Spleen (tissue), 7 donors: Measurements from ENCODE around the gene FA2H.

Source experiments
- POLR2AphosphoS5 ChIP-seq, 3 donors: sonication (generic); formaldehyde crosslinking; IDR thresholded peaks; one replicate each; pipeline ENCODE4 v1.5.1; 2017; ENCODE audit warnings: antibody characterized with exemption in 3 of 3
- TF ChIP-seq, protein P1 (sequence below), 11 experiments: fragments of 200-600 bp in 7 of 11; fragments of 450-650 bp in 4 of 11; sonication (generic) in 4 of 11; IDR thresholded peaks in 8 of 11; conservative IDR thresholded peaks in 3 of 11; 1 replicate in 7 of 11; 2 replicates in 4 of 11; pipeline versions ENCODE4 v1.4.0 to v1.8.0; 2016 to 2021; ENCODE audit warnings: antibody characterized with exemption in 11 of 11, inconsistent platforms in 4 of 11, mild to moderate bottlenecking in 1 of 11
- donor health status: DM: no; HTN: no; CAD: no; lungs with moderate emphysema.
- donor health status: DM: no; HTN: no; CAD: no.
- donor health status: DM: no; HTN: no; CAD: no.

DNA sequence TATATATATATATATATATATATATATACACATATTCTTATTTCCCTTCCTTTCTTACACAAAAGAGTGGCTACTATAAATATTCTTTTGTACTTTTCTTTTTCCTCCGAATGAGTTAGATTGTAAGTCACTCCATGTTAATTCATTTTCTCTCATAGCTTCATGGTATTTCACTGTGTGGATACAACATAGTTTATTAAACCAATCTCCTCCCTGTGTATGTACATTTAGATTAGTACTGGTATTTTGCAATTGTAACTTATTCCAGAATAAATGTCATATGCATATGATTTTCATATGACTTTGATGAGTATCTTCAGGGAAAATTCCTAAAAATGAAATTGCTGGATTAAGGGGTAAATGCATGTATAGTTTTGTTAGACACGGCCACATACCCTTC lies 20.0 kb upstream of the FA2H start:
- TF ChIP-seq, protein P1, sequence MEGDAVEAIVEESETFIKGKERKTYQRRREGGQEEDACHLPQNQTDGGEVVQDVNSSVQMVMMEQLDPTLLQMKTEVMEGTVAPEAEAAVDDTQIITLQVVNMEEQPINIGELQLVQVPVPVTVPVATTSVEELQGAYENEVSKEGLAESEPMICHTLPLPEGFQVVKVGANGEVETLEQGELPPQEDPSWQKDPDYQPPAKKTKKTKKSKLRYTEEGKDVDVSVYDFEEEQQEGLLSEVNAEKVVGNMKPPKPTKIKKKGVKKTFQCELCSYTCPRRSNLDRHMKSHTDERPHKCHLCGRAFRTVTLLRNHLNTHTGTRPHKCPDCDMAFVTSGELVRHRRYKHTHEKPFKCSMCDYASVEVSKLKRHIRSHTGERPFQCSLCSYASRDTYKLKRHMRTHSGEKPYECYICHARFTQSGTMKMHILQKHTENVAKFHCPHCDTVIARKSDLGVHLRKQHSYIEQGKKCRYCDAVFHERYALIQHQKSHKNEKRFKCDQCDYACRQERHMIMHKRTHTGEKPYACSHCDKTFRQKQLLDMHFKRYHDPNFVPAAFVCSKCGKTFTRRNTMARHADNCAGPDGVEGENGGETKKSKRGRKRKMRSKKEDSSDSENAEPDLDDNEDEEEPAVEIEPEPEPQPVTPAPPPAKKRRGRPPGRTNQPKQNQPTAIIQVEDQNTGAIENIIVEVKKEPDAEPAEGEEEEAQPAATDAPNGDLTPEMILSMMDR (IDR thresholded peaks at IDR 0.05 in 8 of 11, conservative IDR thresholded peaks at IDR 0.05 in 3 of 11): no peak
- TF ChIP-seq POLR2AphosphoS5 (IDR thresholded peaks at IDR 0.05): no peak
